Activated CD8-positive, alpha-beta T cell treated with anti-CD3 and anti-CD28 coated beads for 36 hours (primary cell): Measurements from ENCODE around the gene ITPR3. TPM values are rescaled to one million over a fixed set of nuclear protein-coding genes. Genes with fewer than 3 reads are reported as not detected.

Source experiments
- ATAC-seq: fragments of 200-7000 bp; cut with Tn5 transposase; one replicate; pipeline ENCODE4 v1.10.0; 2021; ENCODE audit warnings: mild to moderate bottlenecking, moderate library complexity
- CTCF ChIA-PET: fragments of 350-600 bp; sonication (Branson Sonifier 250); formaldehyde crosslinking; loops from one replicate; lab custom pipeline; 2021; ENCODE audit warnings: antibody characterized with exemption; lab: Charles Lee
- POLR2A ChIA-PET: fragments of 350-600 bp; sonication (Branson Sonifier 250); formaldehyde crosslinking; loops from one replicate; lab custom pipeline; 2021; ENCODE audit warnings: antibody characterized with exemption; lab: Charles Lee
- DNase-seq: peaks from one replicate; pipeline ENCODE4 v3.0.0-alpha.2; 2020
- H3K27ac Mint-ChIP-seq: one replicate; pipeline ENCODE4 v1.8.0; 2021; ENCODE audit warnings: mild to moderate bottlenecking, mixed read lengths
- H3K27me3 Mint-ChIP-seq: one replicate; pipeline ENCODE4 v1.8.0; 2021; ENCODE audit warnings: mixed read lengths
- H3K36me3 Mint-ChIP-seq: one replicate; pipeline ENCODE4 v1.8.0; 2021; ENCODE audit warnings: low read depth, mixed read lengths
- H3K4me1 Mint-ChIP-seq: one replicate; pipeline ENCODE4 v1.8.0; 2021; ENCODE audit warnings: low read depth, mixed read lengths
- H3K4me3 Mint-ChIP-seq: one replicate; pipeline ENCODE4 v1.8.0; 2021; ENCODE audit warnings: mild to moderate bottlenecking, moderate library complexity, mixed read lengths
- H3K9me3 Mint-ChIP-seq: one replicate; pipeline ENCODE4 v1.8.0; 2021; ENCODE audit warnings: mixed read lengths
- intact Hi-C: fragments of 100-400 bp; cut with micrococcal nuclease; formaldehyde crosslinking; loops from one replicate; pipeline ENCODE4 v1.10.0; 2022
- total RNA-seq, 2 experiments: library from RNA; stranded (reverse); gene quantifications; one replicate each; pipeline ENCODE4 v1.2.3, GENCODE V29; 2021
- TF ChIP-seq, protein P1 (sequence below): fragments of 200-600 bp; IDR thresholded peaks from one replicate; pipeline ENCODE4 v1.8.0; 2022; ENCODE audit warnings: antibody characterized with exemption, mild to moderate bottlenecking

The ITPR3 gene
- total RNA-seq, 2 experiments from 2014 or later = 36.6 to 38.0 TPM

DNA sequence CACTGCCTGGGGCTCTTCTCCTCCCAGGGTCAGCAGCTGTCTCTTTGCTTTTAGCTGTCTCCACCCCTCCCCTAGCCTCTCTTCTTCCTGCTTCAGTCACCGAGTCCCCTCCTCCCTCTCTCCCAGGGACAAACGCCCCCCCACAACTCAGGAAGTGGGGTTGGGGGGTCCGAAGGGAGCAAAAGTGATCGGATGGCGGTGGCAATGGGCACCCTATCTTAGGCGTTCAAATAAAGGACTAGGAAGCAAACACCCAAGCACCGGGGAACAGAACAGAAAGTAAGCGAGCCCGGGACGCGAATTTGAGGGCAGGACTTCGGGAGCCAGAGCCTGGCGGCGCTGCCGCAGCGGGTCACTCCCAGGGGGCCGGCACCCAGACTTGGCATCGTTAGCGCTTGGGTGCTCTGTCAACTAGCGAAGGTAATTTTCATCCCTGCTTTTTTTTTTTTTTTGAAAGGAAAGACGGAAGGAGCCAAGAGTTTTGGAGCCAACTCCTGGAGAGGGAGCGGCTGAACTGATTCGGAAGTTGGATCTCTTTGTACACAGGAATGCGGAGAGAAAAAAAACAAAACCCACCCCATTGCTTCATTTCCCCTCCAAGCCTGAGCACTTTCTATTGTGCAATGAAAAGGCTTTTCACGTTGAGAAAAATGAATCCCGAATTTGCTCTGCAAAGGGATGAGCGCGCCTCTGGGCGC, 815 bp upstream of the ITPR3 start:
- peak; percentile 50 for DNase-seq
- Mint-ChIP-seq H3K9me3 (no peaks in the 10 kb centered on the region), H3K27ac (peak overlapping the region; percentile 88), H3K27me3 (no peaks in the 10 kb centered on the region), H3K4me1 (peaks cover 45% of the 10 kb centered on the region), H3K36me3 (peaks cover 22% of the 10 kb centered on the region), H3K4me3 (peak overlapping the region; percentile 88)
- ChIA-PET CTCF (interaction anchor here (0.5 to 3.2 kb wide), 8 partner anchors 12 to 194 kb away, joined by 3 to 19 read pairs (median 6); partner anchors contain the start of gene UQCC2), POLR2A (interaction anchor here (0.6 to 3.2 kb wide), 7 partner anchors 12 to 91 kb away, joined by 3 to 25 read pairs (median 8); partner anchors contain the start of gene UQCC2)
- intact Hi-C loops = loop anchor here (5.0 kb wide), 1 partner anchor 38 kb away; the partner anchor contains the start of gene BAK1
- ATAC-seq = no peak
- TF ChIP-seq, protein P1, sequence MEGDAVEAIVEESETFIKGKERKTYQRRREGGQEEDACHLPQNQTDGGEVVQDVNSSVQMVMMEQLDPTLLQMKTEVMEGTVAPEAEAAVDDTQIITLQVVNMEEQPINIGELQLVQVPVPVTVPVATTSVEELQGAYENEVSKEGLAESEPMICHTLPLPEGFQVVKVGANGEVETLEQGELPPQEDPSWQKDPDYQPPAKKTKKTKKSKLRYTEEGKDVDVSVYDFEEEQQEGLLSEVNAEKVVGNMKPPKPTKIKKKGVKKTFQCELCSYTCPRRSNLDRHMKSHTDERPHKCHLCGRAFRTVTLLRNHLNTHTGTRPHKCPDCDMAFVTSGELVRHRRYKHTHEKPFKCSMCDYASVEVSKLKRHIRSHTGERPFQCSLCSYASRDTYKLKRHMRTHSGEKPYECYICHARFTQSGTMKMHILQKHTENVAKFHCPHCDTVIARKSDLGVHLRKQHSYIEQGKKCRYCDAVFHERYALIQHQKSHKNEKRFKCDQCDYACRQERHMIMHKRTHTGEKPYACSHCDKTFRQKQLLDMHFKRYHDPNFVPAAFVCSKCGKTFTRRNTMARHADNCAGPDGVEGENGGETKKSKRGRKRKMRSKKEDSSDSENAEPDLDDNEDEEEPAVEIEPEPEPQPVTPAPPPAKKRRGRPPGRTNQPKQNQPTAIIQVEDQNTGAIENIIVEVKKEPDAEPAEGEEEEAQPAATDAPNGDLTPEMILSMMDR = no peak

DNA sequence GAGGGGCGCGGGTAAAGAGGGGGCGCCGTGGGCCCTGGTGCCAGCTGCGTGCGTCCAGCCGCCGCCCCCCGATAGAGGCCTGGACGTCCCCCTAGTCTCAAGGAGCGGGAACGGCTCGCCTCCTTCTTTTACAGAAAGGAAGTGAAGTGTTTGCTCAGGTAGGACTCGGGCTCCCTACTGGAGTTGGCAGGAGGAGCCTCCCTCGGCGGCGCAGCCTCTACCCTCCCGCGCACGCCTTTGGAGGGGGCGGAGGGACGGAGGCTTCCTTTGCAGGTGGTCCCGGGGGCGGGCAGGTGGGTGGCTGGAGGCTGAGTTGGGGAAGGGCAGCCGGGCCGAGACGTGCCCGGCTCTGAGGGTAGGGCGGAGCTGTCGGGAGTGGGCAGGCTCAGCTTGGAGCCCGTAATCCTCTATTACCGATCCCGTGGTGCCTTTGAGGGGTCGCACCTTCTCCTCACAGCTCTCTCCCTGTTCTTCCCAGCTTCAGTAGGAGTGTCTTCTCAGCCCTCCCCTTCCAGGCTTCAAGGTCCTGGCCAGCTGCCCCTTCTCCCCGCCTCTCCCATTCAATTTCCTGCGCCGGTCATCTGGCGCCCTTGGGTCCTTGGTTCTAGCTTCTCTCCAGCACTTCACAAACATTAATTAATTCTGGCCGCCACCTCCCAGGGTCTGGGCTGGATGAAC, 728 bp downstream of the ITPR3 start:
- TF ChIP-seq, protein P1 = no peak
- peak overlapping the region; percentile 78 for H3K27ac Mint-ChIP-seq
- peaks cover 48% of the 10 kb centered on the region for H3K4me1 Mint-ChIP-seq
- ATAC-seq = peak; percentile 29
- peak overlapping the region; percentile 79 for H3K4me3 Mint-ChIP-seq
- ChIA-PET CTCF (interaction anchor here (0.8 to 3.2 kb wide), 13 partner anchors 11 to 119 kb away, joined by 3 to 19 read pairs (median 4); partner anchors contain the start of genes BAK1 and UQCC2), POLR2A (interaction anchor here (0.9 to 3.2 kb wide), 16 partner anchors 8 to 309 kb away, joined by 3 to 25 read pairs (median 6); partner anchors contain the start of genes BAK1 and UQCC2)
- H3K36me3 Mint-ChIP-seq = peaks cover 22% of the 10 kb centered on the region
- H3K9me3 Mint-ChIP-seq = no peaks in the 10 kb centered on the region
- no peaks in the 10 kb centered on the region for H3K27me3 Mint-ChIP-seq
- intact Hi-C loops = loop anchor here (5.0 kb wide), 1 partner anchor 40 kb away; the partner anchor contains the start of gene BAK1
- DNase-seq = peak; percentile 55

DNA sequence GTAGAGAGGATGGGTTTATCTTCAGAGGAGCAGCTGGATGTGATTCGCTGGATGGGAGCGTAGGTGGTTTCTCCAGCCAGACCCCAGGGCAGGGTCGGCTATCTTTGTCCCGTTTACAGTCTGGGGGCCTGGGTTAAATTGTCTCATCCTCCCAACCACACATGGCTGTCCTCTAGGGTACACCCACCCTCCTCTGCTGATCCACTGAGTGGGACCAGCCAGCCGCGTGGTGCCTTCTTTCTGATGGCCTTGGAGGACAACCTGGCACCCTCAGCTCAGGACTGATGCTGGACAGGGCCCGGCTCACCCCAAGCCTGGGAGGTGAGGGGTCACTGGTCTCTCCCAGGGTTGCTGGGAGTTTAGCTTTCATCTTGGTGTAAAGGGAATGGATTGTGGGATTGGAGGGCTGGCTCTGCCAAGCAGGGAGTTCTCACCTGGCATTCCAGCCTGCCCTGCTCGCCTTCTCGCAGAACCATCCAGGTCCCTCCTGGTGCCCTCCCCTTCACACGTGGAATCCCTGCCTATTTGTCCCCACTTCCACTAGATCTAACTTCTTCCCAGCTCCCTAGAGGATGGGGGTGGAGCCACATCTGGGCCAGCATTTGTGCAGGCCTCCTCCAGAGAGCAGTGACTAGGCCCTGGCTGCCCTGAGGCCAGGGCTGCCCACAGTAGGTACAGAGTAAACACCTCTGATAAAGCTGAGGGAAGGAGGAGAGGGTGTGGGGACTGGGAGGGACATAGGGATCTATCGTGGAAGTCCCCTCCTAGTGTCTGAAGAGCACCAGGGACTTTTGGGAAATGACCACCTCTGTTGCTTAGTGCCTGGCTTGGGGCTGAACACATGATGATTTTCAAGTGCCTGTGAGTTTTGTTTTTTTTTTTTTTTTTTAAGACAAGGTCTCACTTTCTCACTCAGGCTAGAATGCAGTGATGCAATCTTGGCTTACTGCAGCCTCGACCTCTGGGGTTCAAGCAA, 1.6 kb downstream of the ITPR3 start:
- intact Hi-C loops = loop anchor here (5.0 kb wide), 1 partner anchor 40 kb away; the partner anchor contains the start of gene BAK1
- Mint-ChIP-seq H3K4me1 (peaks cover 49% of the 10 kb centered on the region), H3K9me3 (no peaks in the 10 kb centered on the region), H3K27me3 (no peaks in the 10 kb centered on the region), H3K4me3 (peak overlapping the region; percentile 79), H3K36me3 (peaks cover 25% of the 10 kb centered on the region), H3K27ac (peak overlapping the region; percentile 78)
- DNase-seq = no peak
- TF ChIP-seq, protein P1 = no peak
- POLR2A ChIA-PET = interaction anchor here (1.2 to 3.2 kb wide), 9 partner anchors 11 to 310 kb away, joined by 3 to 25 read pairs (median 8); partner anchors contain the start of genes BAK1 and UQCC2
- CTCF ChIA-PET = interaction anchor here (0.8 to 3.2 kb wide), 10 partner anchors 10 to 120 kb away, joined by 3 to 19 read pairs (median 4); partner anchors contain the start of genes BAK1 and UQCC2
- ATAC-seq = no peak

GRCh38 chr6:33623895-33624381, 2.8 kb downstream of the ITPR3 start:
- CTCF ChIA-PET = no interaction called here
- POLR2A ChIA-PET = no interaction called here
- Mint-ChIP-seq H3K4me3 (peak overlapping the region; percentile 79), H3K4me1 (peaks cover 56% of the 10 kb centered on the region), H3K27ac (peak overlapping the region; percentile 8), H3K9me3 (no peaks in the 10 kb centered on the region), H3K27me3 (no peaks in the 10 kb centered on the region), H3K36me3 (peaks cover 25% of the 10 kb centered on the region)
- intact Hi-C loops = loop anchor here (5.0 kb wide), 1 partner anchor 42 kb away; the partner anchor contains the start of gene BAK1
- no peak for DNase-seq
- ATAC-seq = no peak
- TF ChIP-seq, protein P1 = no peak
